HG03280 (cell line): Measurements from ENCODE around the gene GARNL3.

ENCODE experiments used
- ATAC-seq: cut with Tn5 transposase; IDR thresholded peaks from one replicate; pipeline ENCODE4 v1.9.1; 2021; ENCODE audit warnings: mild to moderate bottlenecking, moderate library complexity; ENCODE audit not compliant: unreplicated experiment

Gene GARNL3

GRCh38 chr9:127423934-127424675 is 159.5 kb downstream of the GARNL3 start, which contains the start of gene ZNF79:
TSS of gene ZNF79 (plus strand) at chr9:127424382. CDS start at chr9:127424788, 406 bp downstream.
- peak; percentile 84 for ATAC-seq

GRCh38 chr9:127424676-127424999 is 160.1 kb downstream of the GARNL3 start:
- ATAC-seq = peak; percentile 20

- ATAC-seq = no peak
Observed at GRCh38 chr9:127426756-127427155, 162.2 kb downstream of the GARNL3 start.

GRCh38 chr9:127428348-127428747 is 163.8 kb downstream of the GARNL3 start:
- no peak for ATAC-seq

GRCh38 chr9:127430415-127430814 is 165.8 kb downstream of the GARNL3 start:
- no peak for ATAC-seq

- ATAC-seq = no peak
Observed at GRCh38 chr9:127437497-127438264, 173.1 kb downstream of the GARNL3 start.

- ATAC-seq = no peak
Observed at GRCh38 chr9:127438394-127438793, 173.8 kb downstream of the GARNL3 start.
